A673 (cell line): ENCODE results near the gene PER2.

Source experiments
- EZH2 ChIP-seq: fragments of 200-600 bp; sonication (generic); IDR thresholded peaks from 2 replicates; pipeline ENCODE4 v1.6.1; 2017; ENCODE audit warnings: borderline replicate concordance, low read depth, mild to moderate bottlenecking, mixed read lengths, antibody characterized with exemption, low read length; ENCODE audit not compliant: poor library complexity, severe bottlenecking
- TF ChIP-seq, protein P1 (sequence below): fragments of 300-800, 200-600 bp; sonication (generic); conservative IDR thresholded peaks from 2 replicates; pipeline ENCODE4 v1.5.1; 2017; ENCODE audit warnings: low read depth, mild to moderate bottlenecking, antibody characterized with exemption, low read length, moderate library complexity, mixed read lengths

DNA sequence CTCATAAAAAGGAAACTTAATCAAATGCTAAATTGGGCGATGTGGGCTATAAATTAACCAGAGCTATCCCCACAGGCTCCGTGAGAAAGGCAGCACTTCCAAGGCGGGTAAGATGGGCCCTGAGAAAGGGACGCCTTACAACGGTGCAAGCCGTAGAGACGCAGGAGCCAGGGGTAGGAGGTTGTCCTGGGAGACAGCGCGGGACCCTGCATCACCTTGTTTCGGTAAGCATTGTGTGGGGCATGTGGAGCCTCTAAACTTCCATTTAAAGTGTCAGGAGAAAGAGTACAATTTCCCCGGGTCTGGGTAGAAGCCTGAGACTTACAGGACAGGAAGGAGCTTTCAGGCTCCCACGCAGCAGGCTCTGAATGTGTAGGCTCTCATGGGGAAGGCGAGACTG, 1.2 kb upstream of the PER2 start:
- no peak for TF ChIP-seq EZH2
- TF ChIP-seq, protein P1, sequence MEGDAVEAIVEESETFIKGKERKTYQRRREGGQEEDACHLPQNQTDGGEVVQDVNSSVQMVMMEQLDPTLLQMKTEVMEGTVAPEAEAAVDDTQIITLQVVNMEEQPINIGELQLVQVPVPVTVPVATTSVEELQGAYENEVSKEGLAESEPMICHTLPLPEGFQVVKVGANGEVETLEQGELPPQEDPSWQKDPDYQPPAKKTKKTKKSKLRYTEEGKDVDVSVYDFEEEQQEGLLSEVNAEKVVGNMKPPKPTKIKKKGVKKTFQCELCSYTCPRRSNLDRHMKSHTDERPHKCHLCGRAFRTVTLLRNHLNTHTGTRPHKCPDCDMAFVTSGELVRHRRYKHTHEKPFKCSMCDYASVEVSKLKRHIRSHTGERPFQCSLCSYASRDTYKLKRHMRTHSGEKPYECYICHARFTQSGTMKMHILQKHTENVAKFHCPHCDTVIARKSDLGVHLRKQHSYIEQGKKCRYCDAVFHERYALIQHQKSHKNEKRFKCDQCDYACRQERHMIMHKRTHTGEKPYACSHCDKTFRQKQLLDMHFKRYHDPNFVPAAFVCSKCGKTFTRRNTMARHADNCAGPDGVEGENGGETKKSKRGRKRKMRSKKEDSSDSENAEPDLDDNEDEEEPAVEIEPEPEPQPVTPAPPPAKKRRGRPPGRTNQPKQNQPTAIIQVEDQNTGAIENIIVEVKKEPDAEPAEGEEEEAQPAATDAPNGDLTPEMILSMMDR: no peak
